Stromal cell of bone marrow (primary cell): ENCODE data around the gene CD244.
"Not testable (repeated sequence)": the region's sequence is repeated elsewhere in the genome, so short reads cannot be mapped to it uniquely, and the experiment has no call there.

ENCODE experiments used
- DNase-seq: peaks from one replicate; pipeline ENCODE4 v3.0.0-alpha.2; 2012; ENCODE audit warnings: low read depth

Gene CD244

GRCh38 chr1:160810486-160810885, 52.2 kb downstream of the CD244 start:
- no peak for DNase-seq

GRCh38 chr1:160808289-160808688, 54.4 kb downstream of the CD244 start:
- DNase-seq: no peak

- DNase-seq: no peak
These were observed 54.9 kb downstream of the CD244 start for GRCh38 chr1:160807738-160808137.

DNA sequence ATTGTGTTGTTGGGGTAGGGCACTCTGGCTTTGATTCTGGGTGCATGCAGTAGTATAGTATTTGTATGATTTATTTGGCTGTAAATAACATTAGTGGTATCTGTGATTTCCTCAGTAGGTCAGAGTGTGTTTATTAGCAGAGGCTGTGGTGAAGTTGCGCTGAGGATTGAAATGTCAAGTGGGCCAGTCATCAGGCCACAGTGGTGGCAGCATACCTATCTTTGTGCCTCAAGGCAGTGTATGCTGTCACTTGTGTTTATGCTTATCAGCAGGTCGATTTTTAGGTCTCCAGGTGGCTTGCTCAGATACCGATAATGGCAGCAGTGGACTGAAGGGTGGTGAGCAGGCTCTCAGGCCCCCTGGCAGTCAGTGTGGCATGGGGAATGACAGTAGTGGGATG, 55.4 kb downstream of the CD244 start:
- no peak for DNase-seq

DNA sequence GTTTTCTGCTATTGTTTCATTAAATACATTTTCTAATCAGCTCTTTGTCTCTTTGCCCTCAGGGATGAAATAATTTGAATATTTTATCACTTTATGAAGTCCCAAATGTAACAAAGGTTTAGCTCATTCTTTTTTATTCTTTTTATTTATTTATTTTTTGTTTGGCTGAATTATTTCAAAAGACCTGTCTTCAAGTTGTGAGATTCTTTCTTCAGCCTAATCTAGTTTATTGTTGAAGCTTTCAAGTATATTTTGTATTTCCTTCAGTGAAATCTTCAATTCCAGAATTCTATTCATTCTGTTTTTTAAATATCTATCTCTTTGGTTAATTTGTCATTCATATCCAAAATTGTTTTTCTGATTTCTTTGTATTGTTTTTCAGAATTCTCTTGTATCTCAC, 55.9 kb downstream of the CD244 start:
- no peak for DNase-seq

GRCh38 chr1:160806109-160806665, 56.5 kb downstream of the CD244 start:
- DNase-seq: no peak

- DNase-seq: no peak
These were observed 60.7 kb downstream of the CD244 start for GRCh38 chr1:160801836-160802580.

GRCh38 chr1:160800645-160801408, 61.9 kb downstream of the CD244 start:
- DNase-seq: no peak

GRCh38 chr1:160800142-160800541, 62.5 kb downstream of the CD244 start:
- no peak for DNase-seq

DNA sequence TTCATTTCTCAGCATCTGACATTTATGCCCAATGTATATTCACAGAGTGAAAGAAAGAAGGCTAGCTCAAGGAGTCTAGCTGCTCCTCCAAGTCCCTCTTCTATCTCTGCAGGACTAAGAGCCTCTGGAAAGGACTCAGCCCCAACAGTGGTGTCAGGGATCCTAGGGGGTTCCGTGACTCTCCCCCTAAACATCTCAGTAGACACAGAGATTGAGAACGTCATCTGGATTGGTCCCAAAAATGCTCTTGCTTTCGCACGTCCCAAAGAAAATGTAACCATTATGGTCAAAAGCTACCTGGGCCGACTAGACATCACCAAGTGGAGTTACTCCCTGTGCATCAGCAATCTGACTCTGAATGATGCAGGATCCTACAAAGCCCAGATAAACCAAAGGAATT, 63.0 kb downstream of the CD244 start:
- no peak for DNase-seq

GRCh38 chr1:160798439-160798838, 64.2 kb downstream of the CD244 start:
- no peak for DNase-seq

DNA sequence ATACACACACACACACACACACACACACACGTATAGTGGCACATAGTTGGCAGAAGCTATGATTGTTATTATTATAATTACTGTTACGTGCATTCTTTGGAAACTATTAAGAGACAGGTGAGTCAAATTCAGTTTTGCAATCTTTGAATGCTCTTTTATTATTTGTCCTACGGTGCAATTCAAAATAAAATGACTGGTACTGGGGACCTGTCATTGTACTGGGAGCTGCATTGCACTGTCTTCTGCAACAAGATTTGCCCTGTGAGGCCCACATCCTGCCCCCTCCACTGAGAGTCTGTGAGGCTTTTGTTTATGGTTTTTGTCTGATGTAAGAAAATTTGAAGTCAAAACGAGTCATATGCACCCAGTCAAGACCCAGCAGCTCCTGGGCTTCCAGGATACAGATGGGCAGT, 64.8 kb downstream of the CD244 start:
- no peak for DNase-seq

GRCh38 chr1:160797271-160797709, 65.4 kb downstream of the CD244 start:
- no peak for DNase-seq

- no peak for DNase-seq
These were observed 66.7 kb downstream of the CD244 start, which contains the start of gene LY9 for GRCh38 chr1:160795951-160796383. TSS of gene LY9 (plus strand) at chr1:160796174. CDS start at chr1:160796188, 14 bp downstream.

GRCh38 chr1:160794376-160794775, 68.3 kb downstream of the CD244 start:
- no peak for DNase-seq

DNA sequence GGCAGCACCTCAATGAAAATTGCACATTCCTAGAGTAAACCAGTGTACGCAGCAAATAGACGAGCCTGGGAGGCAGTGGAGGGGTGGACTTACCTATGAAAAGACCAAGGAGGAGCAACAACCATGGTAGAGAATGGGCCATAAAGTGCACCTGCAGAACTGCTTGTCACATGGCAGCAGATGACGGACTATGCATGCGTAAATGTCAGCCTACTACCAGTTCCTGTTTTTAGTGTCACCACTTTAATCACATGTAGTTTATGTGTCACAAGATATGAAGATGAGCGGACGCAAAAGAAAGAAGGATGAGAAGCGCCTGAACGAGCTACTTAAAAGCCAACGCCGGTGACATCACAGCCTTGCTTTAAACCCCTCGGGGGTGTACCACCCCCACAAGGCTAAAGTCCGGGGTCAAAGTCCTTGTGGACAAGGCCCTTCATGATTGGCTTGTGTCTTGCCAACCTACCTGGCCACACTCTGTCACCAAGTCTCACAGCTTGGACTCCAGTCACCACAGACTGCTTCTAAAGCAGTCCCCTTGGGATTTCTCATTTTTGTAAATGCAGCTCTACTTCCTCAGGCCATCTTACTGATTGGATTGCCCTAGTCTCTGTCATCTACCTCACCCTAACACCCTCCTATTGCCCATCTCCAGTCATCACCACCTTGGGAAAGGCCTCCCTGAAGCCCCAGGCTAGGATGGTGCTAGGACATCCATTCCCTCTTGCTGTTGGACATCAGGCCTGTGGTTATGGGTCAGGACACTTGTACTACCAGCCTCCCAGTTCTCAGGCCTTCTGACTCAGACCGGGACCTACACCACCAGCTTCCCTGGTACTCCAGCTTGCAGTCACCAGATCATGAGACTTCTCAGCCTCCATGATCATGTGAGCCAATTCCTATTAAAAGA, 72.7 kb downstream of the CD244 start:
- DNase-seq: no peak

GRCh38 chr1:160789051-160789701, 73.5 kb downstream of the CD244 start:
- no peak for DNase-seq

DNA sequence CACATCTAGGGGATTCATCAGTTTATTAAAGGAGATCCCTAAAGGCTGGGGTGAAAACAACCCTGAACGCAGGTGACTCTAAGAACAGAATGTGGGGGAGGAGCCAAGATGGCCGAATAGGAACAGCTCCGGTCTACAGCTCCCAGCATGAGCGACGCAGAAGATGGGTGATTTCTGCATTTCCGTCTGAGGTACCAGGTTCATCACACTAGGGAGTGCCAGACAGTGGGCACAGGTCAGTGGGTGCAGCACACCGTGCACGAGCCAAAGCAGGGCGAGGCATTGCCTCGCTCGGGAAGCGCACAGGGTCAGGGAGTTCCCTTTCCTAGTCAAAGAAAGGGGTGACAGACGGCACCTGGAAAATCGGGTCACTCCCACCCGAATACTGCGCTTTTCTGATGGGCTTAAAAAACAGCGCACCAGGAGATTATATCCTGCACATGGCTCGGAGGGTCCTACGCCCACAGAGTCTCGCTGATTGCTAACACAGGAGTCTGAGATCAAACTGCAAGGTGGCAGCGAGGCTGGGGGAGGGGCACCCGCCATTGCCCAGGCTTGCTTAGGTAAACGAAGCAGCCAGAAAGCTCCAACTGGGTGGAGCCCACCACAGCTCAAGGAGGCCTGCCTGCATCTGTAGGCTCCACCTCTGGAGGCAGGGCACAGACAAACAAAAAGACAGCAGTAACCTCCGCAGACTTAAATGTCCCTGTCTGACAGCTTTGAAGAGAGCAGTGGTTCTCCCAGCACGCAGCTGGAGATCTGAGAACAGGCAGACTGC, 79.5 kb downstream of the CD244 start:
- DNase-seq: not testable (repeated sequence)

GRCh38 chr1:160781914-160782689, 80.6 kb downstream of the CD244 start:
- DNase-seq: no peak
